BJ (cell line): ENCODE results near the gene NPR2. TPM values are rescaled to one million over a fixed set of nuclear protein-coding genes. Genes with fewer than 3 reads are reported as not detected.
A peak's percentile ranks its signal among the peaks of the same experiment; 100 is the strongest.

ENCODE experiments used
- CTCF ChIA-PET: fragments of 350-600 bp; formaldehyde crosslinking; extraction: SDS; loops from one replicate; lab custom pipeline; 2021; ENCODE audit warnings: antibody characterized with exemption, inconsistent platforms; lab: Yijun Ruan, JAX
- POLR2A ChIA-PET: fragments of 300-600 bp; sonication (Branson Sonifier 250); formaldehyde crosslinking; extraction: SDS; loops from one replicate; lab custom pipeline; 2021; ENCODE audit warnings: antibody characterized with exemption; lab: Charles Lee
- DNase-seq: peaks from one replicate; pipeline ENCODE4 v3.0.0-alpha.2; 2011; ENCODE audit warnings: low read depth
- H3K27me3 ChIP-seq: 2 replicates; pipeline ENCODE4 v1.6.0; 2011; ENCODE audit warnings: low read length; ENCODE audit not compliant: control insufficient read depth, insufficient read depth
- H3K36me3 ChIP-seq: 2 replicates; pipeline ENCODE4 v1.5.1; 2011; ENCODE audit warnings: low read length; ENCODE audit not compliant: control insufficient read depth, insufficient read depth
- H3K4me3 ChIP-seq: 2 replicates; pipeline ENCODE4 v1.5.1; 2011; ENCODE audit warnings: low read depth, mild to moderate bottlenecking, control low read depth, low read length
- CTCF ChIP-seq: IDR thresholded peaks from 2 replicates; pipeline ENCODE4 v1.5.1; 2011; ENCODE audit warnings: low read depth, mild to moderate bottlenecking, control low read depth, inconsistent platforms, low read length, moderate library complexity; ENCODE audit not compliant: insufficient read depth
- polyA plus RNA-seq: library from polyadenylated mRNA; depleted of rRNA; stranded (reverse); fragments of >200 nt; gene quantifications from 2 replicates; pipeline ENCODE4 v1.2.3, GENCODE V29; 2011

NPR2 gene
- polyA plus RNA-seq, 1 experiment: 33.4 TPM

- H3K27me3 ChIP-seq: no peaks in the 10 kb centered on the region
- CTCF ChIA-PET: interaction anchor here (0.8 to 2.1 kb wide), 5 partner anchors 11 to 55 kb away, joined by 3 to 8 read pairs (median 6); no protein-coding TSS in a partner anchor
- POLR2A ChIA-PET: no interaction called here
These were observed 53.4 kb downstream of the NPR2 start for GRCh38 chr9:35844628-35845270.

GRCh38 chr9:35845824-35846771 is 54.7 kb downstream of the NPR2 start:
- peaks cover 4% of the 10 kb centered on the region for H3K36me3 ChIP-seq
- no peak for TF ChIP-seq CTCF
- ChIA-PET POLR2A (no interaction called here), CTCF (interaction anchor here (0.7 to 2.1 kb wide), 7 partner anchors 8 to 288 kb away, joined by 3 to 8 read pairs (median 4); no protein-coding TSS in a partner anchor)
- no peaks in the 10 kb centered on the region for H3K27me3 ChIP-seq
- no peak overlapping the region for H3K4me3 ChIP-seq
- DNase-seq: no peak

More at GRCh38 chr9:35844628-35845270, 53.4 kb downstream of the NPR2 start:
- H3K4me3 ChIP-seq: no peak overlapping the region
- H3K36me3 ChIP-seq: peaks cover 4% of the 10 kb centered on the region
- no peak for TF ChIP-seq CTCF
- peak; percentile 42 for DNase-seq

- Histone ChIP-seq H3K4me3 (no peak overlapping the region), H3K36me3 (peaks cover 3% of the 10 kb centered on the region), H3K27me3 (no peaks in the 10 kb centered on the region)
- TF ChIP-seq CTCF: no peak
- ChIA-PET POLR2A (no interaction called here), CTCF (interaction anchor here (1.3 to 1.6 kb wide), 6 partner anchors 10 to 58 kb away, joined by 3 to 8 read pairs (median 5); no protein-coding TSS in a partner anchor)
- peak; percentile 70 for DNase-seq
These were observed 56.6 kb downstream of the NPR2 start for GRCh38 chr9:35847792-35848572.

GRCh38 chr9:35852267-35852815 is 61.0 kb downstream of the NPR2 start:
- Histone ChIP-seq H3K27me3 (no peaks in the 10 kb centered on the region; the same call in 1 of the 2 replicates), H3K36me3 (no peaks in the 10 kb centered on the region), H3K4me3 (no peak overlapping the region)
- CTCF ChIA-PET: interaction anchor here (1.0 to 1.5 kb wide), 3 partner anchors 10 to 30 kb away, joined by 3 to 5 read pairs (median 5); no protein-coding TSS in a partner anchor
- no peak for DNase-seq
- TF ChIP-seq CTCF: no peak
- POLR2A ChIA-PET: no interaction called here
